ENCODE measurements around the gene GRK4. TPM values are rescaled to one million over a fixed set of nuclear protein-coding genes. Genes with fewer than 3 reads are reported as not detected.

Gene GRK4
- total and polyA plus RNA-seq, 2 of the 8 experiments (the other 6 are each of a cell fraction or from before 2014, with no cell fraction given) = 0.77 to 1.8 TPM

GRCh38 chr4:3059943-3060342 lies 96.6 kb downstream of the GRK4 start:
- H3K79me2 ChIP-seq (ENCODE audit: control insufficient read depth in 1 of 2, insufficient read depth in 2 of 2, low read length in 2 of 2) = no peaks in the 10 kb centered on the region
- no peak overlapping the region for H3K9ac ChIP-seq (replicated peaks in 1 of 4; ENCODE audit: extremely low read depth in 1 of 4, low read depth in 3 of 4, low read length in 3 of 4)
- no peaks in the 10 kb centered on the region for H4K20me1 ChIP-seq (replicated peaks in 1 of 2; ENCODE audit: control insufficient read depth in 1 of 2, insufficient read depth in 2 of 2, low read length in 2 of 2)
- H2BK12ac ChIP-seq (ENCODE audit: low read depth, low read length) = no peak overlapping the region
- H3K23me2 ChIP-seq (ENCODE audit: low read depth, low read length) = no peaks in the 10 kb centered on the region
- no peak for TF ChIP-seq MAFK (IDR thresholded peaks at IDR 0.05; ENCODE audit: low read depth, low read length)
- TF ChIP-seq NANOG (IDR thresholded peaks at IDR 0.05; ENCODE audit: insufficient read depth, low read depth, low read length, poor library complexity, severe bottlenecking) = no peak
- no peak for TF ChIP-seq ATF2 (IDR thresholded peaks at IDR 0.05; ENCODE audit: low read length)
- no peak for TF ChIP-seq JUND (IDR thresholded peaks at IDR 0.05; ENCODE audit: low read length)
- TF ChIP-seq CREB1 (IDR thresholded peaks at IDR 0.05) = no peak
- no peaks in the 10 kb centered on the region for H3K36me3 ChIP-seq (ENCODE audit: control insufficient read depth in 2 of 4, insufficient read depth in 4 of 4, low read length in 3 of 4)
- no peak overlapping the region for H4K91ac ChIP-seq (replicated peaks; ENCODE audit: insufficient read length, low read length)
- no peak overlapping the region for H2BK5ac ChIP-seq (ENCODE audit: low read depth, low read length)
- H3K27ac ChIP-seq (ENCODE audit: low read depth, low read length) = no peak overlapping the region
- ChIA-PET CTCF (ENCODE audit: partially characterized antibody) (interaction anchor here (1.0 to 3.3 kb wide), 4 partner anchors 10 to 37 kb away, joined by 3 to 12 read pairs (median 4); no protein-coding TSS in a partner anchor), POLR2A (ENCODE audit: partially characterized antibody) (no interaction called here)
- DNase-seq (ENCODE audit: low read depth in 1 of 2, low spot score in 2 of 2) (no peak), FAIRE-seq (no peak)
- H3K18ac ChIP-seq (ENCODE audit: extremely low read depth, low read length) = no peak overlapping the region
- no peak overlapping the region for H4K5ac ChIP-seq (ENCODE audit: insufficient read length, low read depth, low read length)
- H2BK20ac ChIP-seq (ENCODE audit: low read length) = no peak overlapping the region
- 96% methylated on average over 6 of the region's 6 CpGs; no CpG with 5 or more reads in 1 of the 2 experiments for WGBS, 2 experiments (ENCODE audit: extremely low coverage in 1 of 2, insufficient coverage in 1 of 2, insufficient read length in 1 of 2, insufficient replicate concordance in 2 of 2, low coverage in 1 of 2, low lambda C conversion rate in 2 of 2, missing lambda C conversion rate in 1 of 2)
- no peak overlapping the region for H2BK15ac ChIP-seq (ENCODE audit: low read length)
- H3K23ac ChIP-seq (ENCODE audit: insufficient read length) = no peak overlapping the region
- H3K79me1 ChIP-seq (ENCODE audit: low read depth, low read length) = no peaks in the 10 kb centered on the region
- no peaks in the 10 kb centered on the region for H3K4me1 ChIP-seq (replicated peaks in 1 of 4; ENCODE audit: control insufficient read depth in 3 of 4, insufficient read depth in 4 of 4, low read length in 3 of 4)
- no peak overlapping the region for H3K4me3 ChIP-seq (ENCODE audit: extremely low read depth in 1 of 4, insufficient read depth in 2 of 4, low read depth in 3 of 4, low read length in 4 of 4)
- H4K8ac ChIP-seq (ENCODE audit: extremely low read depth, insufficient read depth, low read length) = no peak overlapping the region
- no peak overlapping the region for H2AFZ ChIP-seq (ENCODE audit: low read length)
- no peak overlapping the region for H3K14ac ChIP-seq (ENCODE audit: insufficient read length)
- peaks cover 15 to 16% of the 10 kb centered on the region in 2 experiments; a peak in 3 of 4 replicates for H3K9me3 ChIP-seq (ENCODE audit: insufficient read depth in 2 of 2, low read depth in 1 of 2, low read length in 1 of 2)
- no peak overlapping the region for H2BK120ac ChIP-seq (replicated peaks; ENCODE audit: low read depth, low read length)
- no peaks in the 10 kb centered on the region for H3K27me3 ChIP-seq (replicated peaks in 1 of 4; ENCODE audit: control insufficient read depth in 3 of 4, extremely low read depth in 1 of 4, insufficient read depth in 3 of 4, low read length in 3 of 4)
- H3K56ac ChIP-seq (replicated peaks; ENCODE audit: insufficient read length, low read depth, low read length) = no peak overlapping the region
- H3K4ac ChIP-seq (replicated peaks; ENCODE audit: insufficient read length, low read depth, low read length) = no peak overlapping the region
- no peak overlapping the region for H3K4me2 ChIP-seq (ENCODE audit: insufficient read depth in 1 of 2, low read depth in 2 of 2, low read length in 2 of 2)
- no peak overlapping the region for H2AK5ac ChIP-seq (ENCODE audit: low read depth, low read length)
